Measurements from ENCODE around the gene MCMBP.
"Not testable (repeated sequence)": the region's sequence is repeated elsewhere in the genome, so short reads cannot be mapped to it uniquely, and the experiment has no call there.

The MCMBP gene

GRCh38 chr10:119896061-119896655 is 23.5 kb upstream of the MCMBP start:
- Histone ChIP-seq H3K9ac (ENCODE audit: low read depth in 1 of 2, low read length in 2 of 2) (no peak overlapping the region), H3K9me3 (ENCODE audit: control insufficient read depth in 1 of 2, low read length in 2 of 2) (no peaks in the 10 kb centered on the region), H3K36me3 (ENCODE audit: control insufficient read depth in 1 of 2, insufficient read depth in 2 of 2, low read length in 2 of 2) (peaks cover 8 to 15% of the 10 kb centered on the region in 2 donors), H3K4me1 (ENCODE audit: control insufficient read depth in 1 of 2, insufficient read depth in 2 of 2, low read length in 2 of 2) (peaks cover 33 to 41% of the 10 kb centered on the region in 2 donors), H3K27ac (ENCODE audit: low read depth, low read length) (no peak overlapping the region), H3K27me3 (ENCODE audit: control insufficient read depth in 1 of 2, insufficient read depth in 2 of 2, low read length in 2 of 2) (no peaks in the 10 kb centered on the region), H3K4me3 (ENCODE audit: low read depth in 1 of 2, low read length in 2 of 2) (no peak overlapping the region)

GRCh38 chr10:119893845-119894427 is 21.3 kb upstream of the MCMBP start:
- peaks cover 33 to 41% of the 10 kb centered on the region in 2 donors for H3K4me1 ChIP-seq (ENCODE audit: control insufficient read depth in 1 of 2, insufficient read depth in 2 of 2, low read length in 2 of 2)

DNA sequence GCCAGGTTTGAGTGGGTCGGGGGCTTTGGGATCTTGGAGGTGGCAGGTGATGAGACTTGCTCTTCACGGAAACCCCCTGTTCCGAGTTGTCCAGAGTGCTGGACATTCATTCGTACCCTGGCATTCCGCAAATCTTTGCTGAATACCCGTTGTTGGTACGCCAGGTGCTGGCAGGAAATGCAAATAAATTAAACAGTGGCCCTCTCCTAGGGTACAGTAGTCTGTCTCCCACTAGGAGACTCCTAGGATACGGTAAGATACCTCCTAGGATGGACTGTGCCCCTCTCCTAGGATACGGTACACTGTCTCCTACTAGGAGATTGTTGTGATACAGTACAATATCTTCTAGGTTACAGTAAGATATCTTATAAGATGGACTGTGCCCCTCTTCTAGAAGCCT is 20.4 kb upstream of the MCMBP start:
- Histone ChIP-seq H3K4me3 (ENCODE audit: low read depth in 1 of 2, low read length in 2 of 2) (peak overlapping the region; percentile 95 to 98), H3K36me3 (ENCODE audit: control insufficient read depth in 1 of 2, insufficient read depth in 2 of 2, low read length in 2 of 2) (no peaks in the 10 kb centered on the region), H3K9ac (ENCODE audit: low read depth in 1 of 2, low read length in 2 of 2) (peak overlapping the region; percentile 87 to 94), H3K4me1 (ENCODE audit: control insufficient read depth in 1 of 2, insufficient read depth in 2 of 2, low read length in 2 of 2) (peaks cover 33 to 41% of the 10 kb centered on the region in 2 donors), H3K9me3 (ENCODE audit: control insufficient read depth in 1 of 2, low read length in 2 of 2) (no peaks in the 10 kb centered on the region), H3K27ac (ENCODE audit: low read depth, low read length) (peak overlapping the region; percentile 78), H3K27me3 (ENCODE audit: control insufficient read depth in 1 of 2, insufficient read depth in 2 of 2, low read length in 2 of 2) (no peaks in the 10 kb centered on the region)

More at GRCh38 chr10:119893845-119894427, 21.3 kb upstream of the MCMBP start:
- Histone ChIP-seq H3K9ac (ENCODE audit: low read depth in 1 of 2, low read length in 2 of 2) (no peak overlapping the region), H3K27ac (ENCODE audit: low read depth, low read length) (no peak overlapping the region), H3K9me3 (ENCODE audit: control insufficient read depth in 1 of 2, low read length in 2 of 2) (no peaks in the 10 kb centered on the region), H3K36me3 (ENCODE audit: control insufficient read depth in 1 of 2, insufficient read depth in 2 of 2, low read length in 2 of 2) (peaks cover 7 to 8% of the 10 kb centered on the region in 2 donors), H3K27me3 (ENCODE audit: control insufficient read depth in 1 of 2, insufficient read depth in 2 of 2, low read length in 2 of 2) (no peaks in the 10 kb centered on the region), H3K4me3 (ENCODE audit: low read depth in 1 of 2, low read length in 2 of 2) (peak overlapping the region; percentile 8 to 98)

DNA sequence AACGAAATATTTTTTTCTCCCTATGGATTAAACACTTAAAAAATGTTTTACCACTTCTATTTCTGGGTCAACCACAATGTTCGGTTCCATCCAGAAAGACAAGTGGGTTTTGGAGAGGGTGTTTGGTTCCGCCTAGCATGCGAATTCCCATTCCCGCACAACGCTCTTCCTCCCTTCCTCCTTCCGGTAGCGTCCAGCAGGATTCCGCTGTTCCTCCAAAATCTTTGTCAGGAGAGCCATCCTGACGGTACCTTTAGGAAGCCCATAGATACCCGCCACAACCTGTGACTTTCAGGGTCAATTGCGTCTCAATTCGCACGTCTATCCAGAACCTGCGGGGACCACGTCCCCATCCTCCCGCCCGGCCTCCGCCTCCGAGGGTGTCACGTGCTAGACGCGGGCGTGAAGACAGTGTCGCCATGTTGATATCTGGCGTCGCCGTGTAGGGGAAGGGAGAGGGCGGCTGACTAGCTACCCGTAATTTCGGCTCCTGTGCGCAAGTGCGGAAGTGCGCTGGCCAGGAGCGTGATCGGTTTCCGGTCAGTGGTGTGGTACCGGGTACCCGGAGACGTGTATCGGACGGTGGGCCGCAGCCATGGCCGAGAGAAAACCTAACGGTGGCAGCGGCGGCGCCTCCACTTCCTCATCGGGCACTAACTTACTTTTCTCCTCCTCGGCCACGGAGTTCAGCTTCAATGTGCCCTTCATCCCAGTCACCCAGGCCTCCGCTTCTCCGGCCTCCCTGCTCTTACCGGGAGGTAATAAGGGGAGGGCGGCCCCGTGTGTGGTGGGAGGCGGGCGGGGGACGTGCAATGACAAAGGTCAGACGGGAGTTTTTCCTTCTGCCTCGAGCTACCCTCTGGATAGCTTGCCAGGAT is 19.8 kb upstream of the MCMBP start, which contains the start of gene SEC23IP:
SEC23IP (plus strand) TSS at position 543 of the 878 bp plus-strand sequence; CDS start at position 596, 53 bp downstream.
- H3K27ac ChIP-seq (ENCODE audit: low read depth, low read length), result peak within 1 kb of the TSS; percentile 78
- H3K27me3 ChIP-seq (ENCODE audit: control insufficient read depth in 1 of 2, insufficient read depth in 2 of 2, low read length in 2 of 2), result no peaks in the 10 kb centered on the region
- no peaks in the 10 kb centered on the region for H3K36me3 ChIP-seq (ENCODE audit: control insufficient read depth in 1 of 2, insufficient read depth in 2 of 2, low read length in 2 of 2)
- no peaks in the 10 kb centered on the region for H3K9me3 ChIP-seq (ENCODE audit: control insufficient read depth in 1 of 2, low read length in 2 of 2)
- peak within 1 kb of the TSS; percentile 87 to 94 for H3K9ac ChIP-seq (ENCODE audit: low read depth in 1 of 2, low read length in 2 of 2)
- H3K4me1 ChIP-seq (ENCODE audit: control insufficient read depth in 1 of 2, insufficient read depth in 2 of 2, low read length in 2 of 2), result peaks cover 33 to 40% of the 10 kb centered on the region in 2 donors
- peak within 1 kb of the TSS; percentile 95 to 98 for H3K4me3 ChIP-seq (ENCODE audit: low read depth in 1 of 2, low read length in 2 of 2)

- Histone ChIP-seq H3K27ac (ENCODE audit: low read depth, low read length) (peak overlapping the region; percentile 6), H3K9ac (ENCODE audit: low read depth in 1 of 2, low read length in 2 of 2) (peak overlapping the region; percentile 87 to 94), H3K4me1 (ENCODE audit: control insufficient read depth in 1 of 2, insufficient read depth in 2 of 2, low read length in 2 of 2) (peaks cover 28 to 34% of the 10 kb centered on the region in 2 donors), H3K4me3 (ENCODE audit: low read depth in 1 of 2, low read length in 2 of 2) (peak overlapping the region; percentile 95 to 98)
- not testable (repeated sequence) for H3K9me3 ChIP-seq (ENCODE audit: control insufficient read depth in 1 of 2, low read length in 2 of 2); H3K27me3 ChIP-seq (ENCODE audit: control insufficient read depth in 1 of 2, insufficient read depth in 2 of 2, low read length in 2 of 2); H3K36me3 ChIP-seq (ENCODE audit: control insufficient read depth in 1 of 2, insufficient read depth in 2 of 2, low read length in 2 of 2)
These were observed 19.2 kb upstream of the MCMBP start for GRCh38 chr10:119891849-119892187.

DNA sequence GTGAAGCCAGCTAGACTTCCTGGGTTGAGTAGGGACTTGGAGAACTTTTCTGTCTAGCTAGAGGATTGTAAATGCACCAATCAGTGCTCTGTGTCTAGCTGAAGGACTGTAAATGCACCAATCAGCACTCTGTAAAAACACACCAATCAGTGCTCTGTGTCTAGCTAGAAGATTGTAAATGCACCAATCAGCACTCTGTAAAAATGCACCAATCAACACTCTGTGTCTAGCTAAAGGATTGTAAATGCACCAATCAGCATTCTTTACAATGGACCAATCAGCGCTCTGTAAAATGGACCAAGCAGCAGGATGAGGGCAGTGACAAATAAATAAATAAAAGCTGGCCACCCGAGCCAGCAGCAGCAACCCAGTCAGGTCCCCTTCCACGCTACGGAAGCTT is 17.7 kb upstream of the MCMBP start:
- H3K4me1 ChIP-seq (ENCODE audit: control insufficient read depth in 1 of 2, insufficient read depth in 2 of 2, low read length in 2 of 2), result peaks cover 12 to 18% of the 10 kb centered on the region in 2 donors
- H3K9me3 ChIP-seq (ENCODE audit: control insufficient read depth in 1 of 2, low read length in 2 of 2); H3K36me3 ChIP-seq (ENCODE audit: control insufficient read depth in 1 of 2, insufficient read depth in 2 of 2, low read length in 2 of 2); H3K4me3 ChIP-seq (ENCODE audit: low read depth in 1 of 2, low read length in 2 of 2); H3K27ac ChIP-seq (ENCODE audit: low read depth, low read length); H3K27me3 ChIP-seq (ENCODE audit: control insufficient read depth in 1 of 2, insufficient read depth in 2 of 2, low read length in 2 of 2); H3K9ac ChIP-seq (ENCODE audit: low read depth in 1 of 2, low read length in 2 of 2): not testable (repeated sequence)

- H3K9ac ChIP-seq (ENCODE audit: low read depth in 1 of 2, low read length in 2 of 2); H3K4me3 ChIP-seq (ENCODE audit: low read depth in 1 of 2, low read length in 2 of 2); H3K9me3 ChIP-seq (ENCODE audit: control insufficient read depth in 1 of 2, low read length in 2 of 2); H3K27me3 ChIP-seq (ENCODE audit: control insufficient read depth in 1 of 2, insufficient read depth in 2 of 2, low read length in 2 of 2); H3K27ac ChIP-seq (ENCODE audit: low read depth, low read length); H3K36me3 ChIP-seq (ENCODE audit: control insufficient read depth in 1 of 2, insufficient read depth in 2 of 2, low read length in 2 of 2): not testable (repeated sequence)
- peaks cover 7 to 12% of the 10 kb centered on the region in 2 donors for H3K4me1 ChIP-seq (ENCODE audit: control insufficient read depth in 1 of 2, insufficient read depth in 2 of 2, low read length in 2 of 2)
These were observed 16.6 kb upstream of the MCMBP start for GRCh38 chr10:119889201-119889600.

GRCh38 chr10:119888715-119889114 is 16.1 kb upstream of the MCMBP start:
- H3K27ac ChIP-seq (ENCODE audit: low read depth, low read length); H3K9me3 ChIP-seq (ENCODE audit: control insufficient read depth in 1 of 2, low read length in 2 of 2); H3K27me3 ChIP-seq (ENCODE audit: control insufficient read depth in 1 of 2, insufficient read depth in 2 of 2, low read length in 2 of 2); H3K4me1 ChIP-seq (ENCODE audit: control insufficient read depth in 1 of 2, insufficient read depth in 2 of 2, low read length in 2 of 2); H3K36me3 ChIP-seq (ENCODE audit: control insufficient read depth in 1 of 2, insufficient read depth in 2 of 2, low read length in 2 of 2); H3K4me3 ChIP-seq (ENCODE audit: low read depth in 1 of 2, low read length in 2 of 2); H3K9ac ChIP-seq (ENCODE audit: low read depth in 1 of 2, low read length in 2 of 2): not testable (repeated sequence)

- not testable (repeated sequence) for H3K27me3 ChIP-seq (ENCODE audit: control insufficient read depth in 1 of 2, insufficient read depth in 2 of 2, low read length in 2 of 2); H3K4me1 ChIP-seq (ENCODE audit: control insufficient read depth in 1 of 2, insufficient read depth in 2 of 2, low read length in 2 of 2); H3K27ac ChIP-seq (ENCODE audit: low read depth, low read length); H3K4me3 ChIP-seq (ENCODE audit: low read depth in 1 of 2, low read length in 2 of 2); H3K9me3 ChIP-seq (ENCODE audit: control insufficient read depth in 1 of 2, low read length in 2 of 2); H3K36me3 ChIP-seq (ENCODE audit: control insufficient read depth in 1 of 2, insufficient read depth in 2 of 2, low read length in 2 of 2); H3K9ac ChIP-seq (ENCODE audit: low read depth in 1 of 2, low read length in 2 of 2)
These were observed 13.4 kb upstream of the MCMBP start for GRCh38 chr10:119886070-119886469.

DNA sequence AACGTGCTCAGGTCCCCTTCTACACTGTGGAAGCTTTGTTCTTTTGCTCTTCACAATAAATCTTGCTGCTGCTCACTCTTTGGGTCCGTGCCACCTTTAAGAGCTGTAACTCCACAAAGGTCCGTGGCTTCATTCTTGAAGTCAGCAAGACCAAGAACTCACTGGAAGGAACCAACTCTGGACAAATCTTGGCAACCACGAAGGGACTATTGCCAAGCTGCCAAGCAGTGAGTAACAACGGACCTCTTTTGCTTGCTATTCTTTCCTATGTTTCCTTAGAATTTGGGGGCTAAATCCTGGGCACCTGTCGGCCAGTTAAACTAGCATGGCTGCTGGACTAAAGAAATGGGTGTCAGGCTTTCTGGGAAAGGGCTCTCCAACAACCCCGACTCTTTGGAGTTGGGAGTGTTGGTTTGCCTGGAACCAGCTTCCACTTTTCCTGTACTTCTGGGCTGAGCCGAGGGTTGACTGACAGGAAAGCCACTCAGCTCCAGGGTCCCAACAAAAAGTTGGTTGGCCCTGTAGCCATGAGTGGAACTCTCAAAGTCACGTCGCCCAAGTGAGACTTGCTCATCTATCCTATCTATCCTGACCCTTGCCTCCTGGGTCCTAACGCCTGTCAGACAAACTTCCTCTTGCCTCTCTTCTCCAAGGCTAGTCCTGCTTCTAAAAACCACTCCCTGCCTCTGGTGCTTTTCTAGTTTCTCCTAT is 11.4 kb upstream of the MCMBP start:
- H3K27ac ChIP-seq (ENCODE audit: low read depth, low read length); H3K27me3 ChIP-seq (ENCODE audit: control insufficient read depth in 1 of 2, insufficient read depth in 2 of 2, low read length in 2 of 2); H3K4me1 ChIP-seq (ENCODE audit: control insufficient read depth in 1 of 2, insufficient read depth in 2 of 2, low read length in 2 of 2); H3K9ac ChIP-seq (ENCODE audit: low read depth in 1 of 2, low read length in 2 of 2); H3K9me3 ChIP-seq (ENCODE audit: control insufficient read depth in 1 of 2, low read length in 2 of 2); H3K4me3 ChIP-seq (ENCODE audit: low read depth in 1 of 2, low read length in 2 of 2); H3K36me3 ChIP-seq (ENCODE audit: control insufficient read depth in 1 of 2, insufficient read depth in 2 of 2, low read length in 2 of 2): not testable (repeated sequence)
